A172 (cell line): ENCODE results near the gene NSL1. TPM values are rescaled to one million over a fixed set of nuclear protein-coding genes. Genes with fewer than 3 reads are reported as not detected.

Experiments
- DNase-seq: peaks from one replicate; pipeline ENCODE4 v3.0.0-alpha.2; 2015; ENCODE audit warnings: low spot score
- total RNA-seq: library from RNA; depleted of rRNA; stranded (reverse); fragments of >200 nt; shearing (Covaris generic); gene quantifications from 2 replicates; pipeline ENCODE4 v1.2.3, GENCODE V29; 2014; rRNA removed

The NSL1 gene
- total RNA-seq, 1 experiment from 2014 or later: 107 TPM

DNA sequence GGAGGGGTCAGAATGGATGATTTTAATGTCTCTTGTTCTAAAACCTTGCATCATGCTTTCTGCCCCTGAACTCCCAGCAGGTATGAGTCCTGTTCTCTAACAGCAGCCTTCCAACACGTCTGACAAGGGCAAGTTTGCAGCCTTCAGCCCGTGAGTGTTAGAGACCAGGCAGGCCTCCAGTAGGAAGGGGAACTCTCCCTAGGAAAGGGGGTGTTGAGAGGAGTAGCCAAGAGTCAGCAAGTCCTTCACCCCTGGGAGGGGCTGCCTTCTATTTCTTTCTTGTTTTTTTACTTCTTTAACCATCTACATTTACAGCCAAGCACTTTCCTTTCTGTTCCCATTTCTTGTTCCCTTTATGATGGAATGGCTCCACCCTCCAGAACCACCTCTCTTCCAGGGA lies 106.1 kb downstream of the NSL1 start:
- DNase-seq: no peak

DNA sequence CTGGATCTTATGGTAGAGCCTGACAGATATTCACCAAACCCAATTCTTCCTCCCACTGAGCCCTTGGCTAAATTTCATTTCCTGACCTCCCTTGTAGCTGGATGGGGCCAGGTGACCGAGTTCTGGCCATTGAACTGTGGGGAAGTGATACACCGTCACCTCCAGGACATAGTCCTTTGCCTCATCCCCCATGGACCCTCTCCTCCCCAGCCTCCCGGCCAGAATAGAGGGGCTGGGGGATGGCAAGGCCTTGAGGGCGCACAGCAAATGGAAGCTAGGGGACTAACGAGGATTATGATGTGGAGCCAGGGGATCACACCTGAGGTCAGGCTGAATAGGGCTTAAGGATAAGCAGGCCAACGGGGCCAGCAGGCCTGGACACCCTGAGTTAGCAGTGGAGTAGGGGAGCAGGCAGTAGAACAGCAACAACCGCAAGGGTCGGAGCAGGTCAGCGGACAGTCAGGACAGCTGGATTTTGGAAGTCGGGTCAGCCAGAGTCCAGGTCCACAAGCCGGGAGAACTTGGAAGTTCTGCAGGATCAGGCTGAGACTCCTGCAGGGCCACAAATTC lies 107.0 kb downstream of the NSL1 start:
- DNase-seq: no peak

DNA sequence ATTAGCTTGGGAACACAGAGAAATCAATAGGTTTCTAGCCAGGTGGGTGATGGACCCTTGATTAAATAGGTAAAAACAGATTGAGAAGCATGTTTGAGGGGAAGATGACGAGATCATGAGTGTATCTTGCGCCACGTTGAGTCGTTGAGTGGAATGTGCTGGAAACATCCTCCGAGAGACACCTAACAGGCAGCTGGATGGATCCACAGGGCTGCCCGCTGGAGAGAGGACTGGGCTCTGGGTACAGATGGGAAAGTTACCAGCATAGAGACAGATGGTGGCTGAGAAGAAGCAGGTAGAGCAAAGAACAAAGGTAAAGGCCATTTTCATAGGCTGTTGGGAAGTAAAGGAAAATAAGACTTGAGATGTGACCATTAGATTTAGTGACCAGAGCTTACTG lies 107.5 kb downstream of the NSL1 start:
- no peak for DNase-seq

DNA sequence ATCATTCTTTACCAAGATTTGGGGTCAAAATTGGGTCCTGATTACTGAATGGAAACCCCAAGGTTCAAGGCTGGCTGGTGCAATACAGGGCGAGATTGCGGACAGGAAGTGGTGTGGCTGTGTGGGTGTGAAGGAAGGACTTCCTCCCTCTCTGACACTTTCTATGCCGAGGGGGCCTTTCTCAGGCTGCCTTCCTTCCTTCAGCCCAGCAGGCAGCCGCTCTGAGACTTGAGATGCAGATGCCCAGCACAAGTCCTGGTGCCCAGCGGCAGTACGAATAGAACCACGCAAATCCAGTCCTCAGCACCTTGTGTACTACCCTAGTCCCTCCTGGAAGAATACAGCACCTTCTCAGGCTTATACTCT lies 108.2 kb downstream of the NSL1 start:
- no peak for DNase-seq

DNA sequence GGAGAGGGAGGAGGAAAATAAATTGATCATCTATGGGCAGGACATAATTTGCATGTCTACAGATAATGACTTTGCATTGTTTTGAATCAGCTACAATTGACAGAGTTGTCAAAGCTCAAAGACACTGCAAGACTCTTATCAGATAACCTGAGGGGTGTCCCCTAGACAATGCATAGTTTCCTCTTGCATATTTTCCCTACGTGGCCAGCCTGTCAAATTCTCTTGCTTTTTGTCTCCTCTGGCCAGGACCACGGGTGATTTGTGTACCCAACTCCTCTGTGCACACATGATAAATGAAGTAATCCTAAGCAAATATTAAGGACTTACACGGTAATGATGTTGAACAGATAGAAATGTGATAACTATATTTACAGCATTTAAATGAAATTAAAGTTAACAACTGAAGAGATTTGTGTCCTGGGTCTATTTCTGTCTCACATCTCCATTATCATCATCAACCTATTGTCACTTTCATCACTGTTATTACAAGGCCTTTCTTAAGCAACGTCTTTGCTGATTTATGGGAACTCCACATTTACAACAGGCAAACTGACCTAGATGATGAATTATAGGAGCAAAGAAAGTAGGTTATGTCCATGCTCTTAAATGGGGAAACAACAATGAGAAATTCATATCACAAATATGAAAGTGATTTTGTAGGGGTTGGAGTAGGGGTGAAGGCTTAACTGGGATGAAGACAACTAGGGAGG lies 110.7 kb downstream of the NSL1 start:
- no peak for DNase-seq

DNA sequence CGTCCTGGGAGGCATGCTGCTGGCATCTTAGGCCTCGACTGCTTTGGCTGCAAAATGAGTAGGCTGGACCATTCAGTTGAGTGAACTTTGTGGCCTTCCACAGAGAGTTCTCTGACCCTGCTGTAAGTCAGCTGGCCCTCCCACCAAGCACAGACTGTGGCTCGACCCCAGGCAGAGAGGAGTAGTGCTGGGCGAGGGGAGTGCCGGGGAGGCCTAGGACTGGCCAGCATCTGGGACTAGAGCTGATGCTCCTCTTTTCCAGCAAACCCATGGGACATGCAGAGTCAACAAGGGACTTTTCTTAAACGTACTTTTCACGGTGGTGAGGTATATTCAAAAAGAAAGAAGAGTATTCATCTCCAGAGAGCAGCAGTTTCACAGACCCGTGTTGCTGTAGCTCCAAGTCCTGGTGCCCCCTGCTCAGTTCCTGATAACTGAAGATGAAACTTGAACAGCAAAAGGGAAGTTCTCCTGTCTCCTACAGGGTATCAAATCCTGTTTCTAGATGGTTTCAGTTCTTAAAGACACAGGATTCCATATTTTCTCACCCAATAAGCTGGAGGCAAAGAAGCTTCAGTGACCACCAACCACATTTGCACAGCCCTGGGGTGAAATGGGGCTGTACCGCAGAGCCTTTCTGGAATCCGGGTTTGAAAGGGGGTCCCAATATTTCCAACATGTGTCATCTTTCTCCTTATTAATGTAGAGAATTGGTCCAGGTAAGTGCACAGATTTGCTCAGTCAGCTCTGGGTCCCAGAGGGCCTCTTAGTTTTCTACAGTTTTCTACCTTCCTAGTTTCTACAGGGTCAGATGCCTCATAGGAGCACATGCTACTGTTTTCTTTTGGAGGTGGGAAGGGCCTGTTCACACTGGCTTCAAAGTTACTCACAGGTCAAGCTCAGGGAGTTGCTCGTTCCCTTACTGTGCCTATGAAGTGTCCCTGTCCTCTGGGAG lies 112.8 kb downstream of the NSL1 start:
- DNase-seq: no peak

DNA sequence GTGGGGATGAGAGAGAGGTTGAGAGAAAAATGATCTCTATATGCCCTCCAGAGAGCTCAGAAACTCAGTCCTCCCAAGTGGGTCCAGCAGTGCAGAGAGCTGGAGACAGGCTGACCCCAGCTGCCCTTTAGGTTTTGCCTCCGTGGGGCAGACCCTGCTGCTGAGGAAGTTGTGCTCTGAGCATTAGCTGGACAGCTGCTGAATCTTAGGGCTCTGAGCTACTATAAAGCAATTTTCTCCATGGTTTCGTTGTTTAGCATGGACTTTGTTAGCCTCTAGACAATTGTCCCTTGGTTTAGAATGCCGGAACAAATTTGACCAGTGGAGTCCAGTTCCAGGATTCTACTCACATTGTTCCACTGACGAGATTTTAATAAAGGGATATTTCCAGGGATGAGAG lies 114.0 kb downstream of the NSL1 start:
- DNase-seq: no peak

DNA sequence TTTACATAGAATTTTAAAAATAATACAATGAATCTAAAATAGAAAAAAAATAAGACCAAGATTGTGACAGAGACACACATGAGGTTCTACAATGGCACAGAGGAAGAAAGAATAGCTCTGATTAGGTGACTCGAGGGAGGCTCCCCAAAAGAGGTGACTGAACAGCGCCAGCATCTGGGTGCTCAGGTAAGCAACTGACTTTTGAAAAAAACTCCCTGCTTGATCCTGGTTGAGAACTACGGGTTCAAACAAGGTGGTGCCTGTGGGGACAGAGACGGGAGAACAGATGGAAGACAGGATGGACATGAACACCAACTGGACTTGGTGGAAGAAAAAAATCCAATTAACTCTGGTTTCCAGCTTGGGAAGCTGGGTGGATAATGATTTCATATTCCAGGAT lies 114.4 kb downstream of the NSL1 start:
- no peak for DNase-seq

Other genes starting within 250 kb of the NSL1 start
- 0.86 and 1.0 TPM in 2 replicates for gene ATF3, start 183.0 kb downstream of the NSL1 start, total RNA-seq
- gene BATF3, start 91.9 kb downstream of the NSL1 start, total RNA-seq: 1.6 and 2.1 TPM in 2 replicates
- gene TATDN3, start 117 bp upstream of the NSL1 start, total RNA-seq: 26.0 and 32.9 TPM in 2 replicates
- gene SPATA45, start 55.9 kb upstream of the NSL1 start, total RNA-seq: 1.5 TPM in 1 of 2 replicates, not detected in the other
- 17.0 and 19.8 TPM in 2 replicates for gene FLVCR1, start 66.5 kb upstream of the NSL1 start, total RNA-seq
- gene VASH2, start 158.8 kb upstream of the NSL1 start, total RNA-seq: 1.9 and 2.9 TPM in 2 replicates
- 71.1 and 83.0 TPM in 2 replicates for gene ANGEL2, start 224.1 kb upstream of the NSL1 start, total RNA-seq